Astrocyte (in vitro differentiated cells and primary cell): ENCODE measurements around the gene NXPE3.

Experiments used
- CTCF ChIP-seq: IDR thresholded peaks from 2 replicates; pipeline ENCODE4 v1.5.1; 2011; ENCODE audit warnings: low read depth, mild to moderate bottlenecking, inconsistent platforms, low read length, moderate library complexity; ENCODE audit not compliant: insufficient read depth
- EZH2 ChIP-seq: IDR thresholded peaks from 2 replicates; pipeline ENCODE4 v1.6.1; 2012; ENCODE audit warnings: mild to moderate bottlenecking, low read length, inconsistent platforms; ENCODE audit not compliant: insufficient read depth

- no peak for TF ChIP-seq CTCF
- no peak for TF ChIP-seq EZH2
Observed at GRCh38 chr3:101807888-101808287, 28.9 kb downstream of the NXPE3 start.
